PC-3 (cell line): ENCODE measurements around the gene CCT3.

Source experiments
- EZH2 ChIP-seq: fragments of 300-600 bp; sonication (generic); IDR thresholded peaks from one replicate; pipeline ENCODE4 v1.6.1; 2017; ENCODE audit warnings: antibody characterized with exemption, mild to moderate bottlenecking, low read length; ENCODE audit not compliant: unreplicated experiment
- EZH2phosphoT487 ChIP-seq: fragments of 300-600 bp; sonication (generic); IDR thresholded peaks from 2 replicates; pipeline ENCODE4 v1.6.1; 2018; ENCODE audit warnings: mild to moderate bottlenecking, antibody characterized with exemption, low read length, borderline replicate concordance
- TF ChIP-seq, protein P1 (sequence below): fragments of 300-600 bp; sonication (generic); conservative IDR thresholded peaks from 2 replicates; pipeline ENCODE4 v1.5.1; 2017; ENCODE audit warnings: antibody characterized with exemption, low read depth, mild to moderate bottlenecking, low read length

DNA sequence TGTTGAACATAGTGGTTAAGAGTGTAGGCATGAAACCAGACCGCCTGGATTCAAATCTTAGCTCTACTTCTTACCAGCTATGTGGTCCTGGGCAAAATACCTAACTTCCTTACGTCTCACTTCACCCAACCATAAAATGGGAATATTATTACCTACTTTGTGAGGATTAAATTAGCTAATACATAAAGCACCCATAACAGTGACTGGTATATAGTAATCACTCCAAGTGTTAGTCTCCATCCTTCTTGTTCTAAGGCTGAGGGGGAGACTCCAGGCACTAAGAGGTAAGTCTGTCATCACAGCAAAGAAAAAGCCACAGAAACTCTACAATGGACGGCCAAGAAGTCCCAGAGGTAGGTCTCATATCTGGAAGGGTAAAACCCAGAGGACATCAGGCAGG, 58.3 kb downstream of the CCT3 start:
- TF ChIP-seq EZH2 = no peak
- TF ChIP-seq, protein P1, sequence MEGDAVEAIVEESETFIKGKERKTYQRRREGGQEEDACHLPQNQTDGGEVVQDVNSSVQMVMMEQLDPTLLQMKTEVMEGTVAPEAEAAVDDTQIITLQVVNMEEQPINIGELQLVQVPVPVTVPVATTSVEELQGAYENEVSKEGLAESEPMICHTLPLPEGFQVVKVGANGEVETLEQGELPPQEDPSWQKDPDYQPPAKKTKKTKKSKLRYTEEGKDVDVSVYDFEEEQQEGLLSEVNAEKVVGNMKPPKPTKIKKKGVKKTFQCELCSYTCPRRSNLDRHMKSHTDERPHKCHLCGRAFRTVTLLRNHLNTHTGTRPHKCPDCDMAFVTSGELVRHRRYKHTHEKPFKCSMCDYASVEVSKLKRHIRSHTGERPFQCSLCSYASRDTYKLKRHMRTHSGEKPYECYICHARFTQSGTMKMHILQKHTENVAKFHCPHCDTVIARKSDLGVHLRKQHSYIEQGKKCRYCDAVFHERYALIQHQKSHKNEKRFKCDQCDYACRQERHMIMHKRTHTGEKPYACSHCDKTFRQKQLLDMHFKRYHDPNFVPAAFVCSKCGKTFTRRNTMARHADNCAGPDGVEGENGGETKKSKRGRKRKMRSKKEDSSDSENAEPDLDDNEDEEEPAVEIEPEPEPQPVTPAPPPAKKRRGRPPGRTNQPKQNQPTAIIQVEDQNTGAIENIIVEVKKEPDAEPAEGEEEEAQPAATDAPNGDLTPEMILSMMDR = no peak
- TF ChIP-seq EZH2phosphoT487 = no peak
